Activated CD4-positive, alpha-beta T cell treated with anti-CD3 and anti-CD28 coated beads, Interleukin-2, amount 10 ng/mL, durations not matched to agents 24 days and 14 days (primary cell): ENCODE measurements around the gene TRMU. TPM values are rescaled to one million over a fixed set of nuclear protein-coding genes. Genes with fewer than 3 reads are reported as not detected.

Experiments used
- DNase-seq: peaks from one replicate; pipeline ENCODE4 v3.0.0; 2022
- H3K27ac Mint-ChIP-seq: one replicate; pipeline ENCODE4 v1.8.0; 2022; ENCODE audit warnings: mild to moderate bottlenecking, mixed read lengths
- H3K27me3 Mint-ChIP-seq: one replicate; pipeline ENCODE4 v1.8.0; 2022; ENCODE audit warnings: mixed read lengths
- H3K36me3 Mint-ChIP-seq: one replicate; pipeline ENCODE4 v1.8.0; 2022; ENCODE audit warnings: low read depth, mild to moderate bottlenecking, mixed read lengths
- H3K4me1 Mint-ChIP-seq: one replicate; pipeline ENCODE4 v1.8.0; 2021; ENCODE audit warnings: mixed read lengths
- H3K4me3 Mint-ChIP-seq: one replicate; pipeline ENCODE4 v1.8.0; 2022; ENCODE audit warnings: mild to moderate bottlenecking, moderate library complexity, mixed read lengths
- H3K9me3 Mint-ChIP-seq: one replicate; pipeline ENCODE4 v1.8.0; 2021; ENCODE audit warnings: mixed read lengths
- intact Hi-C: fragments of 100-400 bp; cut with micrococcal nuclease; formaldehyde crosslinking; loops from one replicate; pipeline ENCODE4 v1.15.1; 2023
- total RNA-seq: library from RNA; stranded (reverse); gene quantifications from 2 replicates; pipeline ENCODE4 v1.2.3, GENCODE V29; 2022

The TRMU gene
- total RNA-seq, 1 donor from 2014 or later, result 84.4 TPM

- peak; percentile 73 for DNase-seq
- peaks cover 44% of the 10 kb centered on the region for H3K36me3 Mint-ChIP-seq
- H3K27ac Mint-ChIP-seq, result peak overlapping the region; percentile 87
- H3K27me3 Mint-ChIP-seq, result no peaks in the 10 kb centered on the region
- peak overlapping the region; percentile 91 for H3K4me3 Mint-ChIP-seq
- no peaks in the 10 kb centered on the region for H3K9me3 Mint-ChIP-seq
- peaks cover 24% of the 10 kb centered on the region for H3K4me1 Mint-ChIP-seq
- intact Hi-C loops, result loop anchor here (10.0 kb wide), 1 partner anchor 332 kb away; no protein-coding TSS in a partner anchor
Measured at GRCh38 chr22:46336119-46337078, 885 bp downstream of the TRMU start.

DNA sequence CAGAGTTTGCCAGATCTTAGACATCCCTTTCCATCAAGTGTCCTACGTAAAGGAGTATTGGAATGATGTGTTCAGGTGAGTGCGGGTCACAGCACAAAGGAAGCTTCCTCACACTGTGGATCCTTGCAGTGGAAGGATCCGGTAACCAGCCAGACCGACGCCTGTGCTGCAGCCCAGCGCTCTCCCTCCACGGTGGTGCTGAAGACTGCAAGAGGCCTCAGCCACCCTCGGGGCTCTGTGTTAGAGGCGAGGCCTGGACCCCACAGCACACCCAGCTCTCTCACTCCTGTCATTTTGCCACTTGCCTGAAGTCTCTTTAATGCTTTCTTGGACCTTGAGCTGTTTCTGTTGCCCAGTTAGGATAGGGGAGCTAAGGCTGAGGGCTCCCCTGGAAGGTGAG lies 2.4 kb downstream of the TRMU start:
- peaks cover 24% of the 10 kb centered on the region for H3K4me1 Mint-ChIP-seq
- H3K9me3 Mint-ChIP-seq, result no peaks in the 10 kb centered on the region
- intact Hi-C loops, result loop anchor here (10.0 kb wide), 1 partner anchor 333 kb away; no protein-coding TSS in a partner anchor
- H3K27ac Mint-ChIP-seq, result no peak overlapping the region
- H3K27me3 Mint-ChIP-seq, result no peaks in the 10 kb centered on the region
- no peak for DNase-seq
- no peak overlapping the region for H3K4me3 Mint-ChIP-seq
- H3K36me3 Mint-ChIP-seq, result peaks cover 55% of the 10 kb centered on the region

DNA sequence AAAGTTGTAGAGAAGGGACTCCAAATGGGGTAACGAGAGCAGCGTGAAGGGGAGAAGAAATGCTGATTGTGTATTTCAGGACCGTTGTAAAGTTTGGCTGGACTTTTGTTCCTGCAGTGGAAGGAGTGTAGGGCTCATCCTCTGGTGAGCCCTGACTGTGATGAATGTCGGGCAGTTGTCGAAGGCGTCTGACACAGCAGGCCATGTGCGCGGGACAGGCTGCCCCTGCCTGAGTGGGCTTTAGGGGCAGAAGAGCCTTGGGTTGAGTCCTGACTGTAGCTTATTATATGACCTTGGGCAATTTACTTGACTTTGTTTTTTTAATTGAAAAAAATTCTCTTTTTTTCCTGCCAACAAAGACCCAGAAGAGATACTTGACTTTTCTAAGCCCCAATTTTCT lies 3.1 kb downstream of the TRMU start:
- no peak for DNase-seq
- H3K4me1 Mint-ChIP-seq, result peaks cover 24% of the 10 kb centered on the region
- H3K9me3 Mint-ChIP-seq, result no peaks in the 10 kb centered on the region
- peaks cover 54% of the 10 kb centered on the region for H3K36me3 Mint-ChIP-seq
- no peak overlapping the region for H3K27ac Mint-ChIP-seq
- no peaks in the 10 kb centered on the region for H3K27me3 Mint-ChIP-seq
- intact Hi-C loops, result loop anchor here (10.0 kb wide), 1 partner anchor 334 kb away; no protein-coding TSS in a partner anchor
- no peak overlapping the region for H3K4me3 Mint-ChIP-seq

GRCh38 chr22:46339956-46340355 lies 4.4 kb downstream of the TRMU start:
- peaks cover 22% of the 10 kb centered on the region for H3K4me1 Mint-ChIP-seq
- H3K9me3 Mint-ChIP-seq, result no peaks in the 10 kb centered on the region
- H3K36me3 Mint-ChIP-seq, result peaks cover 64% of the 10 kb centered on the region
- no peak overlapping the region for H3K4me3 Mint-ChIP-seq
- no peaks in the 10 kb centered on the region for H3K27me3 Mint-ChIP-seq
- peak overlapping the region; percentile 3 for H3K27ac Mint-ChIP-seq
- intact Hi-C loops, result loop anchor here (10.0 kb wide), 1 partner anchor 335 kb away; no protein-coding TSS in a partner anchor
- DNase-seq, result no peak

- Mint-ChIP-seq H3K36me3 (peaks cover 65% of the 10 kb centered on the region), H3K27me3 (no peaks in the 10 kb centered on the region), H3K4me3 (no peak overlapping the region), H3K9me3 (no peaks in the 10 kb centered on the region), H3K27ac (no peak overlapping the region), H3K4me1 (peaks cover 22% of the 10 kb centered on the region)
- intact Hi-C loops, result no loop called here
- no peak for DNase-seq
Measured at GRCh38 chr22:46340676-46341075, 5.2 kb downstream of the TRMU start.

DNA sequence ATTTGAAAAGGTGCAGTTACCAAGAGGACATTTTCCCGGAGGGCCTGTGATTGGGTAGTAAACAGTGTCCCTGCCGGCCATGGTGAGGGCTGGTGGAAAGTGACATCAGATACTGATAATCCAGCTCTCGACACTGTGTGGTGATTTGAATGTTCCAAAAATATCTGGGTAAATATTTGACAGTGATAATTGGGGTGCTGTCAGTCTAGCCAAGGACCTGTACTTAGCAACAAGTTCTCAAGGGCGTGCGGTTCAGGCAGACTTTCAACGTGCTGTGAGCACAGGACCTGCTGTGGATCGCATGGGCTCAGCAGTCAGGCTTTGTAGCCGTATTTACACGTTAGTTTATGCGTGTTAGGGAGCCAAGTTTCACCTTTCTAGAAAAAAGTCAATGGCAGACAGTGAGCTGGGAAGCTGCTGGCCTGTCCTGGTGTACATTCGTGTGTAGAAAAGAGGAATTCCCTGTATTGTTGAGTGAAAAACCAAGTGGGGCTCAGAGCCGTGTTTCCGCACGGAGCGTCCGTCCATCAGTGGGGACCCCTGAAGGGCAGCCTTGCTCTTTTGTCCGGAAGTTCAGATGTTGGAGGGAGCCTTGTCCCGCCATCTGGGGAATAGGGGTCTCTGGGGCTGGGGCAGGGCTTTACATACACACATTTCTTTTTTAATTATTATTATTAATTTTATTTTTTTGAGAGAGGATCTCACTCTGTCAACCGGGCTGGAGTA lies 11.3 kb downstream of the TRMU start:
- H3K4me3 Mint-ChIP-seq, result no peak overlapping the region
- no peaks in the 10 kb centered on the region for H3K9me3 Mint-ChIP-seq
- no peak overlapping the region for H3K27ac Mint-ChIP-seq
- DNase-seq, result no peak
- H3K4me1 Mint-ChIP-seq, result no peaks in the 10 kb centered on the region
- intact Hi-C loops, result no loop called here
- H3K36me3 Mint-ChIP-seq, result peaks cover 66% of the 10 kb centered on the region
- no peaks in the 10 kb centered on the region for H3K27me3 Mint-ChIP-seq

- no peak overlapping the region for H3K4me3 Mint-ChIP-seq
- no peak for DNase-seq
Measured at GRCh38 chr22:46347646-46348045, 12.1 kb downstream of the TRMU start.

GRCh38 chr22:46348099-46348695 lies 12.7 kb downstream of the TRMU start:
- intact Hi-C loops, result no loop called here
- H3K4me3 Mint-ChIP-seq, result no peak overlapping the region
- H3K27ac Mint-ChIP-seq, result no peak overlapping the region
- no peaks in the 10 kb centered on the region for H3K27me3 Mint-ChIP-seq
- DNase-seq, result no peak
- H3K4me1 Mint-ChIP-seq, result no peaks in the 10 kb centered on the region
- peaks cover 62% of the 10 kb centered on the region for H3K36me3 Mint-ChIP-seq
- H3K9me3 Mint-ChIP-seq, result no peaks in the 10 kb centered on the region

More at GRCh38 chr22:46347646-46348045, 12.1 kb downstream of the TRMU start:
- intact Hi-C loops, result no loop called here
- H3K27ac Mint-ChIP-seq, result no peak overlapping the region
- H3K36me3 Mint-ChIP-seq, result peaks cover 64% of the 10 kb centered on the region
- H3K27me3 Mint-ChIP-seq, result no peaks in the 10 kb centered on the region
- no peaks in the 10 kb centered on the region for H3K9me3 Mint-ChIP-seq
- no peaks in the 10 kb centered on the region for H3K4me1 Mint-ChIP-seq

DNA sequence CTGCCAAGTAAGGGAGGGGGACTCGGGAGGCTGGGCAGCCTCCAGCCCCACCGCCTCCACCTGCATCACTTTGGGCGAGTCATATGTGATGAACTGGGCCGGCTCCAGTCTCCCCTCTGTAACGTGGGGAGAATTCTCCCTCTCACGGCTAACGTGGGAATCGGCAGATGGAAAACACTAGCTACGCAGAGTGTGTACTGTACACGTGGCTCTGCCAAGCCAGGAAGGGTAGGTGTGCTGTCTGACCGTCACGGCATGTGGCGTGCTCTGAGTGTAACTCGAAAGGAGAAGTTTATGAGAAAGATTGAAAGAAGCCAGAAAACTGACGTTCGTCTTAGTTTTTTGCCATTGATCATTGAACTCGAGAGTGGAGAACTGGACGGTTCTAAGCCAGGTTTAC lies 13.7 kb downstream of the TRMU start:
- no peak for DNase-seq
- Mint-ChIP-seq H3K4me3 (no peak overlapping the region), H3K9me3 (no peaks in the 10 kb centered on the region), H3K27me3 (no peaks in the 10 kb centered on the region), H3K27ac (no peak overlapping the region), H3K4me1 (no peaks in the 10 kb centered on the region), H3K36me3 (peaks cover 61% of the 10 kb centered on the region)
- intact Hi-C loops, result no loop called here

DNA sequence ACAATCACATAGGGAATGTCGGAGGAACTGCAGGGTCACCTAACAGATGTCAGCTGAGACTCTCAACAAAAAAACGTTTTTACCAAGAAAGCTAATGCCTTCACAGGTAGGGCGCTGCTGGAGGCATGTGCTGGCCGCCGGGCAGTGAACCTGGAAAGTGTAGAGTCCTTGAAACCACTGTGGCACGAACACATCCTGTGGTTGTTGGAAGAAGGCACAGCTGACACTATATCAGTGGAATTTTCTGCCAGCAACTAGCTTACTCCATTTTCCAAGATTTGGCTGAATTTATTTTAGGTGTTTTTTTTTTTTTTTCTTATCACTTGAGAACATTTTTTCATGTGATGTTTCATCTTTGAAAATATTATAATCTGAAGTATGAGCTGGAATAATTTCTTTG lies 14.2 kb downstream of the TRMU start:
- Mint-ChIP-seq H3K4me1 (no peaks in the 10 kb centered on the region), H3K27me3 (no peaks in the 10 kb centered on the region), H3K4me3 (no peak overlapping the region), H3K9me3 (no peaks in the 10 kb centered on the region), H3K36me3 (peaks cover 58% of the 10 kb centered on the region), H3K27ac (no peak overlapping the region)
- no peak for DNase-seq
- intact Hi-C loops, result no loop called here

- intact Hi-C loops, result no loop called here
- H3K27me3 Mint-ChIP-seq, result no peaks in the 10 kb centered on the region
- DNase-seq, result no peak
Measured at GRCh38 chr22:46350121-46350520, 14.6 kb downstream of the TRMU start.

GRCh38 chr22:46350646-46351045 lies 15.1 kb downstream of the TRMU start:
- peaks cover 60% of the 10 kb centered on the region for H3K36me3 Mint-ChIP-seq

More at GRCh38 chr22:46350121-46350520, 14.6 kb downstream of the TRMU start:
- Mint-ChIP-seq H3K4me3 (no peak overlapping the region), H3K36me3 (peaks cover 57% of the 10 kb centered on the region), H3K27ac (no peak overlapping the region), H3K9me3 (no peaks in the 10 kb centered on the region), H3K4me1 (no peaks in the 10 kb centered on the region)

DNA sequence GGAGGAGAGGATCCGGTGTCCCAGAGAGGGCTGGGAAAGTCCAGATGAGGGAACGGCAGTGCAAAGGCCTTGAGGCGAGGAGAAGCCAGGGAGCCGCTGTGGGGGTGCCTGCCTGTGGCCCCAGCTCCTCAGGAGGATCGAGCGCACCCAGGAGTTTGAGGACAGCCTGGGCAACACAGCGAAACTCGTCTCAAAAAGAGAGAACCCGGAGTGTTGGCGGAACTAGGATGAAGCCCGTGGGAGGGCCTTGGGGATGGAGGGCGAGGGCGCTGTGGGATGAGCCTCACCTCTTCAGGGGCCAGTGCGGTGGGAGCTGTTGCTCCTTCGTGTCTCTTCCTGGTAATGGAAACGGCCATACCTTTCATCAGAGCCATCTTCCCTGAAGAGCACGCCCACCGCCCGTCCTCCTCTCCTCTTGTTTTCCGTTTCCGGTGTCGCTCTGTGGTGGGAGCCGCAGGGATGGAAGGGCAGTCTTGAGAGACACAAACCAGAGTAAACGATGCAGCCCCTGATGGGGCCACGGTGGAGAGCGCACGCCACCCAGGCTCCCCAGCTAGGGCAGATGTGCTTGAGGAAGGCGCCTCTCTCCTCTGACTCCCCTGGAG lies 15.7 kb downstream of the TRMU start:
- no peak for DNase-seq
- Mint-ChIP-seq H3K27ac (no peak overlapping the region), H3K27me3 (no peaks in the 10 kb centered on the region), H3K4me1 (no peaks in the 10 kb centered on the region), H3K36me3 (peaks cover 54% of the 10 kb centered on the region), H3K4me3 (no peak overlapping the region), H3K9me3 (no peaks in the 10 kb centered on the region)
- intact Hi-C loops, result no loop called here

More at GRCh38 chr22:46350646-46351045, 15.1 kb downstream of the TRMU start:
- Mint-ChIP-seq H3K27ac (no peak overlapping the region), H3K27me3 (no peaks in the 10 kb centered on the region), H3K4me1 (no peaks in the 10 kb centered on the region), H3K4me3 (no peak overlapping the region), H3K9me3 (no peaks in the 10 kb centered on the region)
- intact Hi-C loops, result no loop called here
- no peak for DNase-seq
